AML-193 (cell line): ENCODE data around the gene INSRR.

Experiments used
- DNase-seq, 2 experiments: peaks; one replicate each; lab custom pipeline; 2025; lab: John Stamatoyannopoulos, UW

INSRR gene

DNA sequence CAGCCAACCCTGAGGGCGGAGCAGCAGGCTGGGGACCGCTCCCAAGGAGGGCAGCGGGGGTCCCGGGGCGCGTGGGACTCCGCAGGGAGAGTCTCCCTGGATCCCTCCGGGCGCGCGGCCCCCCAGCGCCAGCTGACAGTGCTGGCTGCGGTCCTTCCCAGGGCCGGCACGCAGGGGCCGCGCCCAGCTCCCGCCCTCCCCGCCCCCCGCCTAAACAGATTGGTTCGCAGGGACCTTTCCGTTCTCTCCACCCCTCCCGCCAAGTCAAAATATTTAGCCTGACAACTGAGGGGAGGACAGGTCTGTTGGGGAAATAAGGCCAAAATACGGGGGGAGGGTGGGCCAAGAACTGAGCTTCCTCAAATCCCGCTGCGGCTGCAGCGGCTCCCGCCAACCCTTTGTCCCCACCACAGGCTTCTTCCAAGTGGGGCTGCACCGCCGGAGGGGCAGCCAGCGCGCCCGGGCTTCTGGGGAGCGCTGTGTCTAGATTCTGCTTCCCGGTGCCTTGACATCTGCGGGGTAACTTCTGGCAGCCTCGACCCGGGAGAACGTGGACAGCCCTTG, at the start of gene INSRR:
TSS of gene INSRR (minus strand) at position 159 of the 564 bp plus-strand sequence. CDS start 496 bp downstream, outside the sequence.
- DNase-seq = no peak

DNA sequence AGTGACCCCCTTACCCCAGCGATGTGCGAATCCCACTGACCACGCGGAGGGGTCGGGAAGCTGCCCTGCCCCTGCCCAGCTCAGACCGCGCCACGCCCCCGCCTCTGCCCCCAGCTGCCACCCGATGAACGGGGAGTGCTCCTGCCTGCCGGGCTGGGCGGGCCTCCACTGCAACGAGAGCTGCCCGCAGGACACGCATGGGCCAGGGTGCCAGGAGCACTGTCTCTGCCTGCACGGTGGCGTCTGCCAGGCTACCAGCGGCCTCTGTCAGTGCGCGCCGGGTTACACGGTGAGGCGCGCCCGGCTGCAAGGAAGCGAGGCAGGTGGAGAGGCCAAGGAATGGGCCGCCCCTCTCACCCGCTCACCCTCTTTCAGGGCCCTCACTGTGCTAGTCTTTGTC, 49.6 kb upstream of the INSRR start:
- DNase-seq = no peak

DNA sequence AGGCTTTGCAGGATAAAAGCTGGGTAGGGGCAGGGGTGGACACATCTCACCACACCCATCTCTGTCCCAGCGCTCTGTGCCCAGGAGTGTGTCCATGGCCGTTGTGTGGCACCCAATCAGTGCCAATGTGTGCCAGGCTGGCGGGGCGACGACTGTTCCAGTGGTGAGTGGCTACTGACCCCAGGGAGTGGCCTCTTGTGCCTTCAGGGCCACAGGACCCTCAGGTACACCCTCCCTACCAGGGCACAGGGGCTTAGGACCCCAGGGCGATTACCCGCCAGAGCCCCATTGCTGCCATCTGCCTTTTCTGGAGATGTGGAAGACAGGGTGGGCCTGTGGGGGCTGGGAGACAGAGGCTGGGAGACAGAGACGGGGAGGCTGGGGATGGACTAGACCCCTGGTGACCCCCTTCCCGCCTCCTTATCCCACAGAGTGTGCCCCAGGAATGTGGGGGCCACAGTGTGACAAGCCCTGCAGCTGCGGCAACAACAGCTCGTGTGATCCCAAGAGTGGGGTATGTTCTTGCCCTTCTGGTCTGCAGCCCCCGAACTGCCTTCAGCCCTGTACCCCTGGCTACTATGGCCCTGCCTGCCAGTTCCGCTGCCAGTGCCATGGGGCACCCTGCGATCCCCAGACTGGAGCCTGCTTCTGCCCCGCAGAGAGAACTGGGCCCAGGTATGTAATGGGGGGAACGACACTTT, 47.4 kb upstream of the INSRR start:
- DNase-seq = no peak

DNA sequence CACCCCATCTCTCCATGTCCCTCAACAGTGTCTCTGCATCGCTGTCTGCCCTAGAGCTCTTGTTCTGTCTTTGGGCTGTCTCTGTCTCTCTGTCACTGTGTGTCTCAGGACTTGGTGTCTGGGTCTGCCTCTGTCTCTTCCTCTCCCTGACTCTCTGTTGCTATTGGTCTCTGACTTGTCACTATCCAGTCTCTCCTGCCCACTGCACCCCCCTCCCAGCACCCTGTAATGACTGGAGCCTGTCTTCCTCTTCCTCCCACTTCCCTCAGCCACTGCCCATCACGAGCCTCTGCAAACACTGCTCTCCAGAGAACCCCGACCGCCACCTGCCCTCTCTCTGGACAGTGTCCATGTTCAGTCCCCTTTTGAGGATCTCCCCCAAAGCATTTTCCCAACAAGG, 46.7 kb upstream of the INSRR start:
- DNase-seq = no peak

DNA sequence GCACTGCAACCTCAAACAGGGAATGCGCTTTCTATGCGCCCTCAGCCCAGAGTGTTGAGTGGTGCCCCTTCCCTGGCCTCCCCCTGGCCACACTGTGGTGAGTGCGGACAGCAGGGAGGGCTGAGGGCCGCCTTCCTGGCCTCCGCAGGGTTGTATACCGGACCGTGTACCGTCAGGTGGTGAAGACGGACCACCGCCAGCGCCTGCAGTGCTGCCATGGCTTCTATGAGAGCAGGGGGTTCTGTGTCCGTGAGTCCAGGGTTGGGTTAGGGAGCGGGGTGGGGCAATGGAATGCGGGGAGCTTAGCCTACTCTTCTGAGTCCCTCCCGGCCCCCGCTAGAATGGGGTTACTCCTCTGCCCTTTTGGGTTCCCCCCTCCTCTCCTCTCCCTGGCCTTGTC, 46.3 kb upstream of the INSRR start:
- no peak for DNase-seq

DNA sequence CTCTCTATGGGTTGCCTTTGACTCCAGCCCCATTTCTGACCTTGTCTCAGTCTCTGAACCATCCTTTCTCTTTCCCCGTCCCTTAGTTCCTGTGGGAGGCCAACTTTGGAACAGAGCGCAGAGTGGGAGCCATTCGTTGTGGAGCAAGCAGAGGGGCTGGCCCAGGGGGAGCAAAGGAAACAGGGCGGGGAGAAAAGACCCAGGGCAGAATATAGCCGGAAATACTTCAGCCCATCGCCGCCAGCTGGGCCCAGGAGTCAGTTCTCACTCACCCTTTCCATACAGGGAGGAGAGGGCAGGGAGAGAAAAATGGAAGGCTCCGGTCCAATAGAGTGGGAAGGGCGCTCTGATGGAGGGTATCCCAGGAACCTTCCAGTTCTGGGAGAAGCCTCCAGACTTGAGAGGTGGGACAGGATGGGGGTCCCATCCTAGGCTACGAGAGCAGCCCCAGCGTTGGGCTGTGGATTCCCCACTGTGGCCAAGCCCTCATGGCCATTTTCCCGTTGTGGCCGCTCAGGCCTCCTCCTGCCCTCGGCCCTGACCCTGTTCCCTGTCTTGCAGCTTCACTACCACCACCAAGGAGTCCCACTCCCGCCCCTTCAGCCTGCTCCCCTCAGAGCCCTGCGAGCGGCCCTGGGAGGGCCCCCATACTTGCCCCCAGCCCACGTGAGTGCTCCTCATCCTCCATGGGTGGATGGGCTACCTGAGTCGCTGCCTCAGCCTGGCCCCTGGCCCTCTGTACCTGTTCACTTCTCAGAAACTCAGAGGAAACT, 45.5 kb upstream of the INSRR start:
- no peak for DNase-seq

DNA sequence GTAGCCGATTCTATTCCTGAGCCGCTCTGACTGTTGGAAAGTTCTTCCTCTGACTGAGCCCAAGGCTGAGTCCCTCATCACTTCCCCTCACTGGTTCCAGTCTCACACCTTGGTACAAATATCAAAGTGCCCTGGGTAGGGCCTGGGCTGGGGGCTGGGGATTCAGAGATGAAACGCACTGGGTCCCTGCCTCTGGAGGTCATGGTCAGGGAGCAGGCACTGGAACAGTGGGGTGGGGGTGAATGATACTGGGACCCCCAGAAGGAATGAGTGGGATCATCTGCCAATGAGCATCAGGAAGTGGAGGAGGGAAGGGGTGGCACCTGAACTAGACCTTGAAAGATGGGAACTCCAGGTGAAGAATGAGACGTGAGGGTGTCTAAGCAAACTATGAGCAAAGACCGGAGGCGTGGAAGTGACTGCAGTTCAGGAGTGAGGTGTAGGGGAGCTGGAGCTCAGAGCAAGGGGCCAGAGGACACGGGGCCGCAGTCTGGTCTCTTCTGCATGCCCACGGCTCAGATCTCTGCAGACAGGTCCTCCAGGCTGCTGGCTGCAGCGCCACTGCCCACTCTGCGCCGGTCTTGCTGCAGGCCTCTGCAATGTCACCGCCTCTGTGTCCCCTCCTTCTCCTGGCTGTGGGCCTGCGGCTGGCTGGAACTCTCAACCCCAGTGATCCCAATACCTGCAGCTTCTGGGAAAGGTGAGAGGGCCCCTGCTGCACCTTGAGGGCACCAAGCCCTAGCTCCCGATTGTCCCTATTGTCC, 44.6 kb upstream of the INSRR start:
- DNase-seq = no peak

DNA sequence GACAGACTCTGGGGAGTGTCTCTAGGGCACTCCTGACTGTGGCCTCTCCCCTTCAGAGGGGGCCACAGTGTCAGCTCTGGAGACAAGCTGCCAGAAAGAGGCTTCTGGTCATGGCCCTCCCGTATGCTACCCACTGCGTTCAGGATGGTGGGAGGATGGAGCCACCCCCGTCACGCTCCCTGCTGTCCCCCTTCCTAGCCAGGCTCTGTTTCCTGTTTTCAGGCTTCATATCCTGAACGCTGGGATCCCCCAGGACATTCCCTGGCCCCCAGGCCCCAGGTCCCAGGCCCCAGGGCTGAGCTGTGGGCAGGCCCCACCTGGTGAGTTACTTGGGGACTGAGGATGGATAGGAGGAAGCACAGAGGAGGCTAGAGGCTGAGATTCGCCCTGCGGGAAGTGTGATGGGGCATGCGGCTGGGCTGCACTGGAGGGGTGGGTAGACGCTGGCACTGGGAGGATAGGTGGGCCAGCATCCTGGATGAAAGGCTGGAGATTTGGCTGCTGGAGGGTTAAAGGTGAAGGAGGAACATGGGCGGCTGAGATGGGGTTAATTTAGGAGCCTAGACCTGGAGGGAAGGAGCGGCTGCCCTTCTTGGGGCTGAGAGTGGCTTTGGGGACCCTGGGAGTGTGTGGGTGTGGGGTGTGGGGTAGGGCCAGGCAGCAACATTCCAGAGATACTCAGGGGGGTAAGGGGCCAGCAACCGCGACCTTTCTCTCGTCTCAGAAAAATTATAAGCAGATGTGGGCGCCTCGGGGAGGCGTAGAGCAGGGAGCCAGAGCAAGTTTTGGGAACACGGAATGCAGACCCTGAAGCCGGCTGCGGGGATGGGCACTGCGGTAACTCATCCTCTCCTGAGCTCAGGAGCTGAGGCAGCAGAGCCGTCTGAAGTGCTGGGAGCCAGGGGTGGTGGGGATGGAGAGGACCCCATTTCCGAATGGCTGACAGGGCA, 43.3 kb upstream of the INSRR start:
- no peak for DNase-seq

DNA sequence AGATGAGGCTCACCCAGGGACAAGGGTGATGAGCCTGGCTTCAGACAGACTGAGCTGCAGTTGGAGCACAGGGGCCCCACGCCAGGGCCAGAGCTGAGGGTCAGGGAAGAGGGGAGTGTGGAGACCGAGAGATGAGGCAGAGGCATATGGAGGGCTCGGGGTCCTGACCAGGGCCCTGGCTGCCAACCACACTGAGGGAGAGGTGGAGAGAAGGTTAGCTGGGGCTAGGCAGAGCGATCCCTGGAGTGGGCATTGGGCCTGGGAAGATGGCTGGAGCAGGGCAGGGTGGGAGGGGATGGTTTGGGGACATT, 42.6 kb upstream of the INSRR start:
- DNase-seq = no peak

DNA sequence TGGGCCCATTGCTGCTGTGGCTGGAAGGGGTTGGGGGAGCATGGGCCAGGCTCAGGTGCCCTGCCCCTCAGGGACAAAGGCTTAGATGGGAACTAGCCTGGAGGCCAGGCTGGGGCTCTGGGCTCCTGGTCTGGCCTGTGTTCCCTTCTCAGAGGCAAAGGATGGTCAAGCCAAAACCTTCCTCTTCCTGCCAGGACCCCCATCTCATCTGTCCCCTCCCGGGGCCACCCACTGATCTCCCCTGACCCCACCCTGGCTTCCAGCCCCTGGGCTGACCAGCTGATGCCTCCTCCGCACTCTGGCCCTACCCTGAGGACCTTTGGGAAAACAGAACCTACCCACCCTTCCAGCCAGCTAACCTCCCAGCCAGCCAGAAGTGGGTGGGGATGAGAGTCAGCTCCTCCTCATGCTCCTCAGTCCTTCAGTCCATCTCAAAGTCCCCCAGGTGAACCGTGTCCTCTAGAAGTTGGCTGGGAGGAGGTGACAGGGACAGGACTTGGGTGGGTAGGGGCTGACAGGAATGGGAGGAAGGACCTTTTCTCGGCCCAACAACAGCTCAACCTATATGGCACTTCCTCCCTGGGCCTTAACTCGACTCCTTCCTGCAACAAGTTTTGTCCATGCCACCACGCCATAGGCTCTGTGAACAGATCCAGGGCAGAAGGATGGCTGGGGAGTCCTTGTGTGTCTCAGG, 42.1 kb upstream of the INSRR start:
- no peak for DNase-seq

DNA sequence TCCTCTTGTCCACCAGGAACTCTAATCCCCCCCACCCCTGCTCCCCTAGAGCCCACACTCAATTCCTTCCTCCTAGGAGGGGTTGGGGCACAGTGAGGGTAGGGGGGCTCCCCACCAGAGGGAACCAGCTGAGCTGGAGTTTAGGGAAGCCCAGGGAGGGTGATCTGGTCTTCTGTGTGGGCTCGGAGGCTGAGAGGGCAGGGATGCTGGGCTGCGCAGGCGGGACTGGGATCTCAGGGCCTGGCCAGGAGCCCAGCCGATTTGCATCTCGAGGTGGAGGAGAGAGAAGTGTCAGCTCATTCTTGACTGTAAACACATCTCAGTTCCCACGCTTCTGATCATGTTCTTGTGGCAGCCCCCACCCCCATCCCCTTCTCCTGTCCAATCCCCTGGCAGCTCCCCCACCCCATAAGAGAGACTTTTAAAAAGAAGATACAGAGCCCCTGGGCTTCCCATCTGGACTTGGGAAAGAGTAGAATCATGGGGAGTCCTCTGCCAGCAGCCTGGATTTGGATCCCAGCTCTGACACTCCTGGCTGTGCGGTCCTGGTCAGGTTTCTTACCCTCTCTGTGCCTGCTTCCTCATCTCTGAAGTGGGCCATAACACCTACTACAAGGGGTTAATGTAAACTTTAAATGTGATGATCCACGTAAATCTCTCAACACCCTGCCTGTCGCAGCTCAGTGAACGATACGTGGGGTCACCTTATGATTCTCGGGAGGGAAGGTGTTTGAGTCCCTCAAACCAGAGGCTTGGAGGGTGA, 41.2 kb upstream of the INSRR start:
- DNase-seq = no peak

DNA sequence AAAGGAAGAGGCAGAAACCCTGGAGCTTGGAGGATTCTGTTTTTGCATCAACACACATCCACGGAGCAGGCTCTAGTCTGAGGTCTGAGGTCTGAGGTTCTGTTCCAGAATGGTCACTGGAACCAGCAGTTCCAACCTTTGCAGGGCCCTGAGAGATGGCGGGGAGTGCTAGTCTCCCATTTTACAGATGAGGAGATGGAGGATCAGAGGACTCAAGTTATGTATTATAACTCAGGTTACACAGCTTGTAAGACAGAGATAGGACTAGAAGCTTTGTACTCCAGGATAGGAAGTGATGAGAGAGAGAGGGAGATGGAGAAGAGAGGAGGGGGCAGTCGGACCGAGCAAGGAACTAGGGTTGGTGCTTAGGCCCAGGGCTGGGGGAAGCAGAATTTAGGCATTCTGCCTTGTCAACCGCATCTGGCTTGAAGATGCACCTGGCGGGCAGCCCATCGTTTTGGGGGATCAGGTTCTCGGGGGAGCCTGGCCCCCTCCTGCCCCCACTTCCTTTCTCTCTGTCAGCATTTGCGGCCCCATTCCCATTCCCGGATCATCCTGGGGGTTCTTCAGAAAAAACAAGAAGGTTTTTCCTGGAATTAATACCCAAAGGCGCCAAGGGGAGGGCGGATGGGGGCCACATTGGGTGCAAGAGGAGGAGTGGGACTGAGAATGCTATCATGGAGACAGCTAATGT, 40.2 kb upstream of the INSRR start:
- DNase-seq = no peak

DNA sequence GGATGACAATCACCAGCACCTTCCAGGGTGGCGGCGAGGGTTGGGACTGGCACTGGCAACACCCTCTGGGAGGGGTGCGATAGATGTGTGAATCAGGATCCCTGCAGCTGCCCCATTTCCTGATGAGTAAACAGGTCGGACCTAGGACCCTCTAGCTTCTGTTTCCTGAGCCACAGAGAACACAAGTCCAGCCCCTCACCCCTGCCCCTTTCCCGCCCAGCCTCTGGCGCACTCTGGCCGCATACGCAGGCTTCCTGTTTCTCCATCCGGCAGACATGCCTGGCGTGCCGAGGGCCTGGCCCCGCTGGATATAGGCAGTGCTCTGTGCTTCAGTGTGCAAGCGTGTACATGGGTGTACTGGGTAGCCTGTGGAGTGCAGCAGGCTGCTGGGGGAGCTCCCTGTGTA, 39.2 kb upstream of the INSRR start:
- DNase-seq = no peak

DNA sequence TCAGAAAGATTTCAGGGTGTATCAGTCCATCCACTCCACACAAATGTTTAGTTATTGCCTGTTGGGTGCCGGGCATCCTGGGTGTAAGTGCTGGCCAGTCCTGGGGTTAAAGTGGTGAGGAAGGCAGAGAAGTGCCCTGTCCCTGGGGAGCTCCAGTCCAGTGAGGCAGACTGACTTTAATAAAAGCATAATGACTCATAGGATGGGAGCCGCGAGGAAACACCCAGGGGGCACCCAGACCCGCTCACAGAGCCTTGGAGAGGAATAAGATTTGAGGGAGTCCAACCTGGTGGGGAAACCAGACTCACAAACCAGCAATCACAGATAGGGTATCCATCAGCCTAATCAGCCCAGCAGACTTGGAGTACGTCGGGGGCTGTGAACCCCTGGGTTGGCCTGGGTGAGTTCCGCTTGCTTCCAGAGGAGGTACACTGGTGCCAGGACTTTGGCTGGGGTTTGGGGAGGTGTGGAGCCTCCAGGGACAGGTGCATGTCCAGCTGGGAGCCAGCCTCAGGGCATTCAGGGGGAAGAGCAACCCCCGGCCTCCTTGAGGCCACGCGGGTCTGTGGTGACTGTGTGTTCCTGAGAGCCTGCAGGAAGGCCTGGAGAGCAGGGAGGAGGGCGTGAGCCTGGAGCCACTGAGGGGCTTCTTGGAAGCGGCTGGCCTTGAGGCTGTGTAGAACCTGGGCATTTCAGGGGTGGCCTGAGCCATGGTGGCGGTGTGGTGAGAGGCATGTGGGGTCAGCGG, 38.3 kb upstream of the INSRR start:
- no peak for DNase-seq

DNA sequence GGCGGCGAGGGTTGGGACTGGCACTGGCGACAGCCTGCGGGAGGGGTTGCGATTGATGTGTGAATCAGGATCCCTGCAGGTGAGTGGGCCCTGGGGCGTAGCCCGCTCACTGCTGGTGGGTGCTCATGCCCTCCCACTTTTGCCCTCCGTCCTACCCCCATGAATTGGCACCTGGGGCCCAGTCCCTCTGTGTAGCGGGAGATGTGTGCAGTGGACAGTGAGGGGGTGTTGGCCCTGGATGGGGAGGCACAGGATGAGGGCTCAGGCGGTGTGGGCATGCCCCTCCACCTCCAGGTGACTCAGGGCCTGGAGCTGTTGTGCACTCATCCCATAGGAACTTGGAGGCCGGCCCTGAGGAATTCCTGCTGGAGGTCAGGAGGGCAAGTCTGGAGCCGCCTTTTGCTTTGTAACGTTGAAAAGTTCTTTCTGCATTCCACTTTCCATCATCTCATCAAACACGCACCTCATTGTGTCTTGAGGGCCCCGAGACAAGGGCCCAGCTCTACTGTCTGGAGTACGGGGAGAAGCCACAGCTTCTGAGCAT, 37.6 kb upstream of the INSRR start:
- no peak for DNase-seq

DNA sequence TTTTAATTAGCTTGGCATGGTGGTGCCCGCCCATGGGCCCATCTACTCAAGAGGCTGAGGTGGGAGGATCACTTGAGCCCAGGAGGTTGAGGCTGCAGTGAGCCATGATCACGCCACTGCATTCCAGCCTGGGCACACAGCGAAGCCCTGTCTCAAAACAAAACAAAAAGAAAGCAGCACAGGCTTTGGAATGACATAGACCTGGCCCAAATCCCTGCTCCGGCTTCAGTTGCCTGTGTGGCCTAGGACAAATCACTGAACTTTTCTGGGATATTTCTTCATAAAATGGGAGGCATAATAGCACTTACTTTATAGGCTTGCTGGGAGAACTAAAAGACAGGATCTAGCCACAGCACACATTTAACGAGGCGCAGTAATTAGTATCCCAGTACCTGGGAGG, 37.0 kb upstream of the INSRR start:
- DNase-seq = no peak

DNA sequence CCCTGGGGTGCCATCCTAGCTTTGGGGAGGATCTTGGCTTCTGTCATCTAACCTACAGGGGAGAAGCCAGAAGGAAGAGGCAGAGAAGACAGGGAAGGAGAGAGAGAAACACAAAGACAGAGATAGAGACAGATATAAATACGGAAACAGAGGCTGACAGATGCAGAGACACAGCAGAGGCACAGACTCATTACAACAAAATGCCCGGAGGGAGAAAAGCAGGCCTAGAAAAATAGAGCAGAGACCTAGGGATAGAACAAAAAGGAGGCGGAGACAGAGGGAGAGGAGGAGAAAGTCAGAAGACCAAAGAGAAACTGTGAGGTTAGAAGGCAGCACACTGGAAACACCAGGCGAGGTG, 36.5 kb upstream of the INSRR start:
- DNase-seq = no peak

DNA sequence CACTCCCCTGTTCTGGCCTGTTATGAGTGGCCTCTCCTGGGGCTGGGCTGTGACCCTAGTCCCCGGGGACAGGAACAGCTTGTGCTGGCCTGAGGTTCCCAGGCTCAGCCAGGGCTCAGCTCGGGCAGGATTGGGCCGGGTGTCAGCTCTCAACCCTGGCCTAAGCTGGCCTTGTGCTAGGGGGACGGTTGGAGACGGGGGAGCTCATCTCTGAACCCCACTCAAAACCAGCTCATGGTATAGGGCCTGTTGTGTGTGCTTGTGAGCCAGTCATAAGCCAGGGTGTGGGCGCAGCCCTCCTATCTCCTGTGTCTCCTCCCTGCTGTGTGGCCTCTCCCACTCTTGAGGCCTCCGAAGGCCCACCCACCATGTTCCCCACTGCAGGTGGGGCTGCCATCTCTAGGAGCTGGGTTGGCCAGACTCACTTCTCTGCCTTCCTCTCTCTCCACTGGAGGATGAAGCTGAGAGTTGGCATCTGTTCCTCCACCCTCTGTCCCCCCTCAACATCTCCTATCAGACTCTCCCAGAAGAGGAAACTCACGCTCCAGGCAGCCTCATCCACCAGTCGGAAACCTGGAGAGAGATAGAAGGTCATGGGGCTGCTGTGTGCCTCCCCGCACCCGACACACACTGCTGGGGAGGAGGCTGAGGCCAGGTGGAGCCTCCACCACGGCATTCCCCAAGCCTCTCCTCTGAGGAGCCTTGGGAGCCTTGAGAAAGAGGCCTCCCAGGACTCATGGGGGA, 36.0 kb upstream of the INSRR start:
- no peak for DNase-seq
